Liver (tissue), 3 donors: ENCODE results near the gene IP6K3.

Source experiments
- CTCF ChIP-seq: fragments of 150-350 bp; IDR thresholded peaks from 2 replicates; pipeline ENCODE4 v1.5.1; 2017; ENCODE audit warnings: improper control_type of control experiment, low read depth, low read length; ENCODE audit not compliant: missing input control
- HNF4A ChIP-seq, 2 donors: conservative IDR thresholded peaks; 2 replicates each; pipeline ENCODE4 v1.6.1; 2016; ENCODE audit warnings: antibody characterized with exemption in 2 of 2, mild to moderate bottlenecking in 2 of 2
- HNF4G ChIP-seq: IDR thresholded peaks from 2 replicates; pipeline ENCODE4 v1.6.1; 2016; ENCODE audit warnings: antibody characterized with exemption
- JUND ChIP-seq, 2 donors: IDR thresholded peaks; 2 replicates each; pipeline ENCODE4 v1.6.1; 2016; ENCODE audit warnings: antibody characterized with exemption in 2 of 2
- donor health status: healthy.
- donor health status: healthy.

DNA sequence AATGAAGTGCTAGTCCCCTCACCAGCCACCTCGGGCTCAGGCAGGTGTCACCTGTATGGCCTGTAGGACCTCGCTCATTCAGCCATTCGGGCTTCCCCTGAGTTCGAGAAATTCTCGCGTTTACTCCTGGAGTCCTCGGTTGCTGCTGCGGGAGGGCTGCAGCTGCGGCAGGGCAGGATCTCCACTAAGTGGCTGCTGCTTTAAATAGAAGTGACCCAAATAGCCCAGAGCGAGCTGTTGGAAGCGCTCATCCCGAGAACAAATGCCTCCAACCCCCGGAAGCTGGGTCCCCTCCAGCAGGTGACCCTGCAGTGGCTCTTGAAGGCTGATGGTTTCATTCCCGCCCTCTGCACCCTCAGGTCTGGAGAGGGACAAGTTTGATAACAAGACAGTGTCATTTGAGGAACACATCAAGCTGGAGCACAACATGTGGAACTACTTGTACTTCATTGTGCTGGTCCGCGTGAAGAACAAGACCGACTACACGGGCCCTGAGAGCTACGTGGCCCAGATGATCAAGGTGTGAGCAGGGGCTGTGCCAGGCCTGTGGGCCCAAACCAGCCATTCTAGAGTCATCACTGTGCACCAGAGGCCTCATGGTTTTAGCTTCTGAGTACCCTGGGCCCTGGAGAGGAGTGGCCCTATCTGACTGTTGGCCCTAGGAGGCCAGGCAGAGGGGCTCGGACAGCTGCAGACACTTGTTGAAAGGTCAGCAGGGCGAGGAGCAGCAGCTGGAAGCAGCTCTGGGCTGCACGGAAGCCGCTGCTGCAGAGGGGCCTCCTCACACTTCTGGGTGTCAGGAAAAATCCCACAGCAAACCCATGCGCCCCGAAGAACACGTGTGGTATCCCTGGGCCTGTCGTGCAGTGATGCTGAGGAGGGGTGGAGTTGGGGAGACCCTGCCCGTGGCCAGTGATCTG is 53.3 kb downstream of the IP6K3 start:
- no peak for TF ChIP-seq CTCF
- no peak for TF ChIP-seq JUND (IDR thresholded peaks at IDR 0.05)
- TF ChIP-seq HNF4G: no peak
- TF ChIP-seq HNF4A (conservative IDR thresholded peaks at IDR 0.05): no peak
